HUES6 (cell line): ENCODE results near the gene TMEM120B.

Source experiments
- H3K27ac ChIP-seq: 2 replicates; pipeline ENCODE4 v1.7.0; 2013; ENCODE audit warnings: low read depth, mild to moderate bottlenecking, low read length, inconsistent platforms
- H3K27me3 ChIP-seq: 2 replicates; pipeline ENCODE4 v1.6.1; 2013; ENCODE audit warnings: low read length; ENCODE audit not compliant: control insufficient read depth, insufficient read depth
- H3K36me3 ChIP-seq: 2 replicates; pipeline ENCODE4 v1.6.1; 2013; ENCODE audit warnings: low read length; ENCODE audit not compliant: control insufficient read depth, insufficient read depth
- H3K4me1 ChIP-seq: 2 replicates; pipeline ENCODE4 v1.6.1; 2013; ENCODE audit warnings: low read length; ENCODE audit not compliant: control insufficient read depth, insufficient read depth
- H3K4me3 ChIP-seq: 2 replicates; pipeline ENCODE4 v1.5.1; 2013; ENCODE audit warnings: low read depth, low read length
- H3K9ac ChIP-seq: one replicate; pipeline ENCODE4 v1.6.1; 2013; ENCODE audit warnings: mild to moderate bottlenecking, low read length
- H3K9me3 ChIP-seq: 2 replicates; pipeline ENCODE4 v1.6.1; 2013; ENCODE audit warnings: low read depth, low read length; ENCODE audit not compliant: control insufficient read depth, insufficient read depth

Gene TMEM120B

GRCh38 chr12:121764808-121765207 is 52.3 kb downstream of the TMEM120B start:
- Histone ChIP-seq H3K27me3 (no peaks in the 10 kb centered on the region), H3K9me3 (no peaks in the 10 kb centered on the region), H3K4me1 (peaks cover 7% of the 10 kb centered on the region; the same call in 1 of the 2 replicates), H3K4me3 (no peak overlapping the region), H3K9ac (no peak overlapping the region), H3K36me3 (peaks cover 31% of the 10 kb centered on the region), H3K27ac (no peak overlapping the region; the same call in 1 of the 2 replicates)

- Histone ChIP-seq H3K4me3 (no peak overlapping the region), H3K27ac (no peak overlapping the region)
Measured at GRCh38 chr12:121765573-121765972, 53.0 kb downstream of the TMEM120B start.

DNA sequence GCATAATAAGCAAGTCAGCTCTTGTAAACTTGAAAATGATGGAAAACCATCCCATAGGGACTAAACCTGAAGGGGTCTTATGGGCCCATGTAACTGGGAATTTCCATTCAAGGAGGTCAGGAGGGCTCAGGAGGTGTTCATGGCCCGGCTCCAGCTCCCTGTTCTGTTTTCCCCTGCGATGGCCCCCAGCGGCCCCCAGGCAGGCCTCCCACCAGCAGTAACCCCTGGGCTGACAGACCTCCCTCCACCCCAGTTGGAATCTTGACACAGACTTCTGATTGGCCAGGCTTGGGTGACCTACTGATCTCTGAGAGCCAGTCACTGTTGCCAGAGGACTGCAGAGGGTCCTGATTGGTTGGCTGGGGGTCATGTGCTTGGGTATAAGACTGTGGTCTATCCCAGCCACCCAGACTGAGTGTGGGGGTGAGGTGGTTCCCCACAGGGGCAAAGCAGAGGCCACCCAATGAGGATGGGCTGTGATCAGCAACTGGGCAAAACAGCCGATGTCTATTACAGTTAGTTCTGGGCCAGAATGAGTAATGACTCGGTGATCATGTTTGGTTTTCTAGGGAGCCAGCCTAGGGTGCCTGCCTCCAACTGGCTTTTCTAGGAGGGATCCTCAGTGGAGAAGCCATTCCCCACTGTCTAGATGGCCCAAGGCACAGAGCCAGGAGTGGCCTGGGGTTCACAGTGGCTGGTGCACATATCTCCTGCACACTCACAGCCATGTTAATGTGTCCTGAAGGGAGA is 53.9 kb downstream of the TMEM120B start:
- H3K4me1 ChIP-seq: peaks cover 20% of the 10 kb centered on the region; the same call in 1 of the 2 replicates
- no peak overlapping the region for H3K9ac ChIP-seq
- H3K36me3 ChIP-seq: peaks cover 28% of the 10 kb centered on the region
- H3K4me3 ChIP-seq: no peak overlapping the region
- no peak overlapping the region for H3K27ac ChIP-seq
- H3K27me3 ChIP-seq: no peaks in the 10 kb centered on the region
- H3K9me3 ChIP-seq: no peaks in the 10 kb centered on the region

More at GRCh38 chr12:121765573-121765972, 53.0 kb downstream of the TMEM120B start:
- Histone ChIP-seq H3K27me3 (no peaks in the 10 kb centered on the region), H3K9me3 (no peaks in the 10 kb centered on the region), H3K4me1 (peaks cover 13% of the 10 kb centered on the region; the same call in 1 of the 2 replicates), H3K36me3 (peaks cover 31% of the 10 kb centered on the region), H3K9ac (no peak overlapping the region)

GRCh38 chr12:121767525-121768016 is 55.0 kb downstream of the TMEM120B start:
- Histone ChIP-seq H3K4me3 (no peak overlapping the region), H3K9ac (no peak overlapping the region), H3K27me3 (no peaks in the 10 kb centered on the region), H3K4me1 (peaks cover 20% of the 10 kb centered on the region; the same call in 1 of the 2 replicates), H3K27ac (no peak overlapping the region), H3K9me3 (no peaks in the 10 kb centered on the region), H3K36me3 (peaks cover 19% of the 10 kb centered on the region)

GRCh38 chr12:121769297-121769830 is 56.8 kb downstream of the TMEM120B start:
- no peak overlapping the region for H3K9ac ChIP-seq

DNA sequence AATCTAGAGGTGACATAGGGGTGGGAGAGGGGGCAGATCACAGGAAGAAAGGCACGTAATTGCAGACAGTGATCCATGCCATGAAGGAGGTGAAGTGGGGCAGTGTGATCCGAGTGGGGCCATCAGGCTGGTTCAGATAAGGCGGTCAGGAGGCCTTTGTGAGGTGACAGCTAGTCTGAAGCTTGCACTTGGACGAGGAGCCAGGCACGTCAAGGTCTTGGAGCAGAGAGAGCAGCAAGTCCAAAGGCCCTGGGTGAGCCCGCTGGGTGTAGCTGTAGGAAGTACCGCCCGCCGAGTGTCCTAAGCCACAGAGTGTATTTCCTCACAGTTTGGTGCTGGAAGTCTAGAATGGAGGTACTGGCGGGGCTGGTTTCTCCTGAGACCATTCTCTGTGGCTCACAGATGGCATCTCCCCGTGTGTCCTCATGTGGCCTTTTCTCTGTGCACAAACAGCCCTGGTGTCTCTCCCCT is 57.3 kb downstream of the TMEM120B start:
- no peaks in the 10 kb centered on the region for H3K9me3 ChIP-seq
- H3K36me3 ChIP-seq: peaks cover 5% of the 10 kb centered on the region
- H3K4me3 ChIP-seq: no peak overlapping the region
- H3K4me1 ChIP-seq: peaks cover 27% of the 10 kb centered on the region; the same call in 1 of the 2 replicates
- no peak overlapping the region for H3K27ac ChIP-seq
- H3K27me3 ChIP-seq: no peaks in the 10 kb centered on the region
- no peak overlapping the region for H3K9ac ChIP-seq

More at GRCh38 chr12:121769297-121769830, 56.8 kb downstream of the TMEM120B start:
- Histone ChIP-seq H3K9me3 (no peaks in the 10 kb centered on the region), H3K27me3 (no peaks in the 10 kb centered on the region), H3K27ac (no peak overlapping the region), H3K4me1 (peaks cover 23% of the 10 kb centered on the region; the same call in 1 of the 2 replicates), H3K4me3 (no peak overlapping the region), H3K36me3 (peaks cover 10% of the 10 kb centered on the region)

DNA sequence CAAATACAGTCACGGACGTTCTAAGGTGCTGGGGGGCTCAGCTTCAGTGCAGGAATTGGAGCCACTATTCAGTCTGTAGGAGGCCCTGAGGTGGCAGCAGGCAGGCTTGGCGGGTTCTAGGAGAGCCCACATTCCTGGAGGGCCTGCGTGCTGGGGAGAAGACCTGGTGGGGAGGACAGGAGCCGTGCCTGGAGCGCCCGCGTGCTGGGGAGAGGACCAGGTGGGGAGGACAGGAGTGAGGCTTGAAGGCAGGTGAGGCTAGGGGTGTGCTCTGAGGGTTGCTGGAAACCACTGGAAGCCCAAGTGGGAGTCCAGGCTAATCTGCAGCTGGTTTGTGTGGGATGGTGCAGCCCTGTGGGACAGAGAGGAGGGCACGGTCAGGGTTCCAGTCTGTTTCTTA is 57.8 kb downstream of the TMEM120B start:
- H3K27ac ChIP-seq: no peak overlapping the region

DNA sequence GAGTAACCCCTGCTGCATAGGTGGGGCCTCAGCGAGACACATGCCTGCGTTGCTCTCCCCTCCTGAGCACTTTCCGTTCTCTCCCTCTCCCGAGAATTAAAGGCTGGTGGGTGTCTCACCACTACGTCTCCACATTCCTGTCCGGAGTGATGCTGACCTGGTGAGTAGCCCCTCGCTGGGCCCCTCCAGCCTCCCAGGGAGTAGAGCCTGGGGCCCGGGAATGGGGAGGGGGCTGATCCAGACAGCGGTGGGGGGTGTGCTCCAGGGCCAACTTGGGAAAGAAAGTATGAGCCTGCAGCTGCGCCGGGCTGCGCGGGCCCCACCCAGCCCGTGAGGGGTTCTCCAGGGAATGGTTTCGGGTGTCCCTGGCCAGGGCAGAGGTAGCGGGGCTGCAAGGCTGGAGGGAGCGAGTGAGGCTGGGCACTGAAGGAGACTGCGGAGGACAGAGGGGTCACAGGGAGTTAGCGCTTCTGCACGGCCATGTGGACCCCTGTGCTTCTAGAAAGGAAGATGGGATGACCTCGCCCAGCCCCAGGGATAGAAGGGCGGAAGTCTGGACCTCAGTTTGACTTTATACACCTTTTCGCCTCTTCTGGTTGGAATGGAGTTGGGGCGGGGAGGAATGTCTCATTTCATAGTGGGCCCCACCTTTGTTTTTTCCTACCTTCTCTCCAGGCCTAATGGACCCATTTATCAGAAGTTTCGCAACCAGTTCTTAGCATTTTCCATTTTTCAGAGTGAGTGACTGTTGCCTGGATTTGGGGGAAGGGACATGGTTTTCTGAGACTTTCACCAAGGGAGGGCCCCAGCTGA is 58.5 kb downstream of the TMEM120B start:
- Histone ChIP-seq H3K9ac (peak overlapping the region; percentile 53), H3K4me1 (peaks cover 32% of the 10 kb centered on the region; the same call in 1 of the 2 replicates)

More for the DNA sequence above, 57.8 kb downstream of the TMEM120B start:
- Histone ChIP-seq H3K9ac (peak overlapping the region; percentile 53), H3K4me1 (peaks cover 30% of the 10 kb centered on the region; the same call in 1 of the 2 replicates), H3K4me3 (no peak overlapping the region), H3K9me3 (no peaks in the 10 kb centered on the region), H3K27me3 (no peaks in the 10 kb centered on the region), H3K36me3 (peaks cover 5% of the 10 kb centered on the region)

DNA sequence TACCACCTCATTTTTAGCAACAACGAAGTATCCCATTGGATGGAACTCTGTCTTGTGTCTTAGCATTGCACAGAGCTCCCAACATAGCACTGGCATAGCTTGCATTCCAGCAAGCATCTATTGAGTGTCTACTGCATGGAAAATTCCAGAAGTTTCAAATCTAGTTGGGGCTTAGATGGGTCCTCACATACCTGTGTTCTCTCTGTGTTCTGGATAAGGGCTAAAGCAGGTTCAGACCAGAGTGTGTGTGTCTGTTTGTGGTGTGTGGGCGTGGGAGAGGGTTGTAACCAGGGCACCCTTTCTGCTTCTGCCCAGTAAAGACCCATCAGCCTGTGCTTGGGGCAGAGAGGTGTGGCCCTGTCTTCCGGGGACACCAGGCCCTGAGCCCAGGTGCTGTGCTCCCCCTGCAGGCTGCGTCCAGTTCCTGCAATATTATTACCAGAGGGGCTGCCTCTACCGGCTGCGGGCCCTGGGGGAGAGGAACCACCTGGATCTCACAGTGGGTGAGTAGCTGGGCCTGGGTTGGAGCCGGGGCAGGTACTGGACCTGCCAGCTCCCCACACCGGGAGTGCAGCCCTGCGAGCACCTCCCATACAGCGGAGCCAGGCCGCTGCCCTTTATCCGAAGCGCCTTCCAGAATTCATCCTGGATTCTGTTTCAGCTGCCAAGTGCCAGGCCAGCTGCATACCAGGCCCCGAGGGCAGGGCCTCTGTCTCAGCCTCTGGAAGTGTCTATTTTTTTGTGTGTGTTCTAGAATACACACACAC is 60.6 kb downstream of the TMEM120B start:
- H3K27ac ChIP-seq: no peak overlapping the region
- no peaks in the 10 kb centered on the region for H3K9me3 ChIP-seq
- H3K4me3 ChIP-seq: no peak overlapping the region
- peaks cover 28% of the 10 kb centered on the region; the same call in 1 of the 2 replicates for H3K4me1 ChIP-seq
- no peak overlapping the region for H3K9ac ChIP-seq
- H3K36me3 ChIP-seq: 0 out of 2 replicates have a peak, but pooled peaks cover under 1% of the 10 kb centered on the region
- H3K27me3 ChIP-seq: no peaks in the 10 kb centered on the region

More for the DNA sequence above, 58.5 kb downstream of the TMEM120B start:
- Histone ChIP-seq H3K9me3 (no peaks in the 10 kb centered on the region), H3K27me3 (no peaks in the 10 kb centered on the region), H3K4me3 (no peak overlapping the region), H3K36me3 (peaks cover 5% of the 10 kb centered on the region), H3K27ac (no peak overlapping the region)

- Histone ChIP-seq H3K27ac (peak overlapping the region; percentile 73; the same call in 1 of the 2 replicates), H3K4me3 (no peak overlapping the region), H3K9ac (peak overlapping the region; percentile 56), H3K36me3 (peaks cover 12% of the 10 kb centered on the region), H3K4me1 (peaks cover 27% of the 10 kb centered on the region; the same call in 1 of the 2 replicates), H3K9me3 (no peaks in the 10 kb centered on the region), H3K27me3 (no peaks in the 10 kb centered on the region)
Measured at GRCh38 chr12:121774968-121775474, 62.5 kb downstream of the TMEM120B start.
